GM19023 (cell line): ENCODE data around the gene NREP.

Experiments used
- ATAC-seq: cut with Tn5 transposase; IDR thresholded peaks from one replicate; pipeline ENCODE4 v1.9.1; 2021; ENCODE audit warnings: mild to moderate bottlenecking, moderate library complexity; ENCODE audit not compliant: unreplicated experiment

Gene NREP

DNA sequence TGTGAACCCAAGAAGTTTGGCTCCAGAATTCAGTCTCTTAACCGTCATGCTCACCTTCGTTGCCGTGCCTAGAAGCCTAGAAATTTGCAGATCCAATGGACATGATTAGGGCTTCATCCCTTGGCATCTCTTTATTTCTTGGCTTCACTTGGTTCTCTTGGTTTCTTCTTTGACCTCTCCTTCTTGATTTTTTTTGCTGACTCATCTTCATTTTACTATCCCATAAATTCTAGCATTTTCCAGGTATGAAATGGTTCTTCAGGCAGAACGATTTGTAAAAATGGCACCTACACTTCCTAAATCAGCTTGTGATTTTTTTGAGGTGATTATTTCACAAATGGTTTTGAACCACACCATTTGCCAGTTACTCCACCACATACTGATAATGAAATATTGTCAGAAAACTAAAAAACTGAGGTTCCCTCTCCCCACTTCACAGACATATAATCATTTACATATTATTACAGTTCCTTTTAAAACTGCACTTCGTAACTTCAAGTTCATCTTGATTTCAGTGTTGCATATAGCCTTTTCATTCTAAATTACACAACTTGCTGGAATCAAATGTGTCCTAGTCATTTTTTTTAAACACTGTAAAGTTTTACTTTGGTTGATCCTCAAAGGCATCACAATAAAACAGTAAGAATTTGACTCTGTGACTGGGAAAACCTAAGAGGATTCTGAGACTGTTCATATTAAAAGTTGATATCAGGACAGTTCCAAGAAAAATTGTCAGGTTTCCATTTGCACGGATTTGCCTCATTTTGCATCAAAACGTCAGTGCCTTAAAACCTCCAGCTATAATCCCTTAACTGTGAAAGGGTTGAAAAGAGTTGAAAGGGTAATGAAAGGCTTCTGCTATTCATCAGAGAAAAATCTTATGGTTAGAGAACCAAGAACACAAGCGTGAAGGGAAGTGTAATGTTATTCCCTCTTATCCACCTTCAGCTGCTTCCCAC lies 8.9 kb upstream of the NREP start:
- ATAC-seq, result no peak

DNA sequence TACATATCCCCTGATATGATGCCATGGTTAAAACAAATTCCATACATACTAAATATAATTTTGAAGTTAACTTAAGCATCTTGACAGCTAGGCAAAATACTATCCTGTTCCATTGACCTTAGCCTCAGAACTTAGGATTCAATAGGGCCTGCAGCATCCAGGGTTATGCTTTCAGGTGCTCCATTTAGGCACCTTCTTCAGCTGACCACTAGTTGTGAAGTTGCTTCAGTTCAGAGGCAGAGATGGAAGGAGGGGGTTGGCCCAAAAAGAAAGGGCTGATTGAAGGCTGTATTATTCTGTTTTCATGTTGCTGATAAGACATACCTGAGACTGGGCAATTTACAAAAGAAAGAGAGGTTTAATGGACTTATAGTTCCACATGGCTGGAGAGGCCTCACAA lies 7.0 kb upstream of the NREP start:
- ATAC-seq, result no peak

DNA sequence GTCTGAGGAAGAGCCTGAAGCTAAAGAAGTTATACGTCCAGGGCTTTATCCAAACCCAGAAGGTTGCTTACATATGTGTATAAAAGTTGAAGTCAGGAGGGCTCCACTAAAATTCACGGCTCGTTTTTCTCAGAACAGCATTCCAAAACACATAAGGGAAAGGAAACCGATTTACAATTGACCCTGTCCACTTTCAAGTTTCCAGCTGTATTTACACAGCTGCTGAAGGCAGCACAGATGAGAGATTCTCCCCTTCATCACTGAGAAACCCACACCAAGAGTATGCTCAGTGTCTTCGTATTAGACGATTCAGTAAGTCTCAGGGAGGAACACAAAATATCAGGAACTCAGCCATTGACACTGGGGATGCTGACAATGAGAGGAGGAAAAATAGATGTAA lies 5.9 kb upstream of the NREP start:
- no peak for ATAC-seq

DNA sequence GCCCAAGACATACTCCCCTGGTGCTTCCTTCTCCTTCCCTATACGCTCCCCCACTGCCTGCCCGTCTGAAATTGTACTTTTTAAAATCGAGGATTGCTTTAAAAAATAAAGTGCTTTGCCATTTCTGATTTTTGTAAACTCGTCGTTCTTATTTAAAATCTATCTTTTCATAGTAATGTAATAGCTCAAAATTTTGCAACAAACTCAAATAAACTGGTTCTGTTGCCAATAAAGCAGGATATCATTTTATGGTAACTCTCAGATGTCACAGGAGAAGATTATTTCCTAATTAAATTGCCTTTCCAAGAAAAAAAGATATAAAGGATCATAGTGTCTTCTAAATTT lies 1.3 kb upstream of the NREP start:
- ATAC-seq, result no peak

DNA sequence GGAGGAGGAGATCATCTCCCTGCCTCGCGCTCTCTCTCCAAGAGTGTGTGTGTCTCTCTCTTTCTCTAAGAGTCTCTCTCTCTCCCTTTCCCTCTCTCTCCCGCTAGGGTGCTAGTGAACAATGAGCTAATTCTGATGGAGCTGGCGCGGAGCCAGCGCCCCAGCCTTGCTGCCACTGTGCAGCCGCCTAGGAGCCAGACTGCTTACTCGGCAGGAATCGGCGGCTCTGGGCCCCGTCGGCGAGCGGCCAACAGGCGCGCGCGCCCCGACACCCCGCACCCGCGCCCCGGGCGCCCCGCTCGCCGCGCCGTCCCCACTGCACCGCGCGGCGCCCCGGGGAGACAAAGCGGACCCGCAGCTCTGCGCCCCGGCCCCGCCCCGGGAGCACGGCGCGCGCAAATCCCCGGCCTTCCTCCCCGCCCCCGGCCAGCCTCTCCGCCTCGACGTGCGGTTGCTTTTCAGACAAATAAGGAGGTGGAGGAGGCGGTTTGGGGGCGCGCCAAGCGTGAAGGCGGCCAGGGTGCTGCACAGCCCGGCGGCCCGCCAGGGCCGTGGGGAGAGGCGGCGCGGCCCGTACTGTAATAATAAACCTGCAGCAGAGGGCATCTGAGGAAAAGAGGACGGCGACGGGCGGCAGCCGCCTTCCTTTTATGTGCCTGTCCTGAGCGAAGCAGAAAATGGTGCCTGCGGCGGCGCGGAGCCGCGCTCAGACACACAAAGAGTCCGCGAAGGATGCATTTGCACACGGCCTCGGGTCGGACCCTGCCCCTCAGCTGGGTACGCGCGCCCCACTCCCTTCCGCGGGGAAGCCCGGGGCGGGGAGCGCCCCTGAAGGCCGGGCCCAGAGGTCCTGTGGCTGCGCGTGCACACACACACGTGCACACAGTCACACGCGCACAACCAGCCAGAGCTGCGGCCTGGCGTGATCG lies 625 bp upstream of the NREP start:
- ATAC-seq, result peak; percentile 83

DNA sequence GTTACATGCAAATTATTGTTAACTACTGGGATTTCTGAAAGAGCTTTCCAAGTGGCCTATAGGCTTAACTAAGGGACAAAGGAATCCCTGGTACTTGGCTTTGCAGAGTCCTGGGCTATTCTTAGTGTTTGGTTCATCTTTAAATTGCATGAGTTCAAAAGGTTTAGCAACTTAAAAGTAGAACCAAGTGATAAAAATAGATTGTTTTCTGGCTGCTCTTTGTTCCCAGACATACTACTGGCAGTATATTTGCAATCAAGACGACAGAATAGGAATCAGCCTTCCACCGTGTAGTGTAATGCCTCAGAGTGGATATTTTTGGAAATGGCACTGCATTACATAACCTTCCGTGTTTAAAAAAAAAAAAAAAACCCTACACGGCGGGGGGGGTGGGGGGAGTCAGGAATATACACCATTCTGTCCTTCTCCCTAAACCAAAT lies 1.0 kb downstream of the NREP start:
- no peak for ATAC-seq

DNA sequence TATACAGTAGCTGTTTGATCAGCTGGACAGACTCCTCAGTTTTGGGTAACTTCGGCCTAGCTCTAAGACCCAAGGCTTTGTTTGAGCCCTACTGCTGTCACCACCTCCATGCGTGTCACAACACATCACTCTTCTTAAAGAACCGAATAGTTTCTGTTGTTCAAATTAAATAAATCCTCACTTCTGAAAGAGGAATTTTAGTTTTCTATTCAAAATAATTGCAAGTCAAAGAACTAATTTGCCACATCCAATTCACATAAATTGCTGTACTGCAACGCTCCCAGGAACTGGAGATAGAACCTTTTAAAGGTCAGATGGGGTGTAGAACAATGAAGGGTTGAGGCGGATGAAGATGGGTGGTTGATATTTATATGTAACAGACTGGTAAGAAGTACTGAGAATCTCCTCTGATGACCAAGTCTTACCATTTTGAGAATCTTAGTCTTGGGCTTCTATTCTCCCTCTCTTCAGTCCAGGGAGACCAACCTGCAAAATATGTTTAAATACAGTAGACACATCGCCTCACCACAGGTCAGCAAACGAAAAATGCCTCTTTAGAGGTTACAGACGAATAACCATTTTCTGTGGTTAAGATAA lies 1.6 kb downstream of the NREP start:
- ATAC-seq, result no peak

DNA sequence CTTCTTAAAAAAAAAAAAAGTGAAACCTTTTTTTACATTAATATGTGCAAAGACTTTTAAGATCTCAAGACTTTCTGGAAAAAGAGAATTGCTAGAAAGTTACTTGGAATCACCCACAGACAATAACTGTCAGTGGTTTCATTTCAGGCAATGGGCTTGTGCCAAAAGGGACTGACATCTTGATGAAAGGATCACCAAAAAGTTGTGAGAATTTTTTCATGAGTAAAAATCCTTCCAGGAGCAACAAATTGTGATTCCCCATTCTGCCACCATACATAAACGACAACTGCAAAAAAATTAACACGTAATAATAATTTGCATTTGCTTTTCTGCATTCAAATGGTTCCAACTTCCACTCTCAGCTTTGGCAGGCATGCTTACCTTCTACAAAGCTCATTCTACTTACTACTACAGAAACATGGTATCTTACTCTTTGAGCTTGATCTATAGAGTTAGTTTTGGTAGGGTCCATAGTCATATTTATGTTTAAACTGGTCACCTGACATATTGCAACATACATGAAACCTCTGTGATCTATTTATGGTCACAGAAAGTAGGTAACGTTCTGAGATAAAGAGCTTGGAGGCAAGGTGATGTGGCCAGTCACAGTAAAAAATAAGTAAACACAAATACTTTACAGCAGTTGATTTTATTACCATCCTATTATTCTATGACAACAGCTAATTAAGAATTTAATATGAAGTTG lies 3.0 kb downstream of the NREP start:
- no peak for ATAC-seq

DNA sequence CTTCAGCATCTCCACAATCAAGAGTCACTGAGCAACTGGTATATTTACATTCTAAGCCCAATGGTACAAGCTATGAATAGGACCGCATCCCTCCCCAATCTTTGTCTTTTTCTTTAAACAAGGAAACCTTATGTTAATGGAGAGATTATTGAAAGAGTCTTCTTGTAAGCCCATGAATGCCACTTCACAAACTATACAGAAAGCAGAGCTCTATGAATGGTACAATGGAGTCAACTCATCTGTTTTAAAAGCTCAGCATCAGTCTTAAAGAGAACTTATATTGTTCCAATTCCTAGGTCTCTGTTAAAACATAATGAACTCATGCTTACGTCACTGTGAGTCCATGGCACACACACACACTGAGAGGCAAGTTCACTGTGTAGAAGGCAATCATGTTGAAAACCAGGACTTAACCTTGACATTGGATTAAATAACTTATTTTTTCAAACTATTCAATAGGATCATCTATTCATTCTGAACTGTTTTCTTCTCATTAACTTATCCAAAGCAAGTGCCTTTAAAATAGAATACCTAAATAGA lies 4.5 kb downstream of the NREP start:
- ATAC-seq, result no peak

DNA sequence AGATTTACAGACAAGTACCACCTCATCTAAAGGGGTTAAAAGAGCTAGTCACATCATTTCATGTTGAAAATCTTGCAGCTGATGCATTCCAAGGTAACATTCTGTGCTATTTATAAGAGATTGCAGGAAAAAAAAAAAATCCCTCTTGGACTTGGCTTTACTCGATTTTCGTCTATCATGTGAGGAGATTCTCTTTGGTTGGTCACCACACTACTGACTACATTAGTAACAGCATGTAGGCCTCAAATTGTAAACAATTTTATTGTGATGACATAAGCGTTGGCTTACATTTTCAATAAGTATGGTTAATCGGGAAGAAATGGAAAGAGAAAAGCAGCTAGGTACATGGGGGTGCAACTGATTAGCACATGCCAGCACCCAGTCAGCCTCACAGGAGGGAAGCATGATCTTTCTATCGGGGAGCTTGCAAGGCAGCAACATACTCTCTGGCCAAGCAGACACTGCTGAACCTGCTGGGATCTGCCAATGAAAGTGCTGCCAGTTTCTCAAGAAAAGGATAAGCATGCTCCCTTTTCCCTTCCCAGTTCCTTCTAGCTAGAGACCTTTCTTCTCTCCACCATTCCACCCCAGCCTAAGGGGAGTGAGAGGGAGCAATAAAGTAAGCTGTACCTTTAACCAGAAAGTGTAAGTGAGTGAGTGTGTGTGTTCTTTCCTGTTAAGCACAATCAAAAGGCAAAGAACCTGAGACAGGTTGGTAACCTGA lies 7.5 kb downstream of the NREP start:
- no peak for ATAC-seq

DNA sequence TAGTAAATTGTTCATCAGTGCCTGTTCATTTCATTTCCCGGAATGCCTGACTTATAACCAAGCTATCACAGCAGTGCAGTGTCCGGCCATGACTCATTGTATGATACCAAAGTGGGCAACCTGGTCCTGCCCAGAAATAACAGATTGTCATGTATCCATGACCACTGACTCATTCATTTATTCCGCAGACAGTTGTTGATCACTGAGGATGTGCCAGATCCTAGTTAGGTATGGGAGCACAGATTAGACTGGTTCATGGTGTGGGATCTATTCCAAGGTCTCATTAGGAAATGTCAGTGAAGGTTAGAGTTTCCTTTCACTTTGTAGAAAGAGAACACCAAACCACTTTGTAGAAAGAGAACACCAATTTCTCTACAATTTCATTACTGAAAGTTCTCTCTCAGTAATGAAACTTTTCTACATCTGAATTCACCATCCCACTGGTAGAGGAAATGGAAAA lies 8.7 kb downstream of the NREP start:
- ATAC-seq, result no peak

DNA sequence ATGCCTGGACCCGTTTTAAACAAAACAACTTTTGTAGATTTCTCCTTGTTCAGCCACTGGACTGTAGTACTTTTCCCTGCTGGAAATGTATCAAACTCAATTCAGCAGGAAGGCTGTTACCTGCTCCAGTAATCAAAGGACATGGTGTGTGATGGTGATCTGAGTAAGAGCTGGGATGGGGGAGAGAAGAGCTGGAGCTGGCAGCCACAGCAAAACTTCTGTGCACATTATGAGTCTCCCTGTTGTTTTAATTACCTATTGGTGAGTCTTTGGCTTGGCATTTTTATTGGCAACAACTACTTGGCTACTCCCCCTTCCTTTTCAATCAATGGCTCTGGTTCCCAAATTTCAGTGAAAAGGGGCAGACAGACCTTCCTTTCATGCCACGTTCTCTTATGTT lies 9.7 kb downstream of the NREP start:
- no peak for ATAC-seq

DNA sequence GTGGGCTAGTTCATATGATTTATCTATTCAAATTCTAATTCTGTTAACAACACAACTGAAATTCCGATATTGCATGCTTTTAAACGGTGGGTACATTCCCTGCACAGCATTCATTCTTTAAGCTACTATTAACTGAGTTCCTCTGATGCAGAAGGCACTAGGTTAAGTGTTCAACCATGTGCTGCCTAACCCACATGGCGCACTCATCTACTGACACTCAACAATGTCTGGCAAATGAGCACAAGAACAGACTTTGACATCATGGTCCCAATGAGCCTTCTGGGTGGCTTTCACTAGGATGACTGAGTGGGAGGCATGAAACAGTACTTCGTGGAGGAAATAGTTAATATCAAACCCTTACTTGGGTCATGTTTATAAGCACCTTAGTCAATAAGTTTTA lies 10.2 kb downstream of the NREP start:
- no peak for ATAC-seq

DNA sequence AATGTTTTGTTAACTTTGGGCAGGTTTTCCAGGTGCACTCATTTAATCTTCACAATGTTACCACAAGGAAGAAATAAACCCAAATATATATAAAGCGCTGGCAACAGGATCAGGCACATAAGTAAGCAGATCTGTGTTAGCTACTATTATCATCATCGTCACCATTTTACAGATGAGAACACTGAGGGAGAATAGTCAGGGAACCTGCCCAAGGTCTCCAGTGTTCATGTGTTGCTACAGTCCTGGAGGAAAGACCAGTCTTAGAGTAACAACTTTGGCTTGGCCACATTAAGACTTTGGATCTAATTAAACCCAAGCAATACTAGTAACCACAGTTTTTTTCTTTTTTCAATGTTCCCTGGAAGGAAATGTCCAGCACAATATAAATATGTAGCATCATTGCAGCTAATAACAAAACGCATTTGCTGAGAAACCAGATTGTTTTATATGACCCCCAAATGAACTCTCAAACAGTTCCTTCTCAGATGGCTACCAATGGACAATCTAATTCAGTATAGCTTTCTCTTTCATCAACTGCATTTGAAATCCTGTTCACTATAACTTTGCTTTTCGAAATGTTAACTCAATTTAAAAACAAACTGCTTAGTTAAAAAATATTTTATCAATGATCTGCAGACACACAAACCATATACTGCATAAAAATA lies 11.8 kb downstream of the NREP start:
- no peak for ATAC-seq

DNA sequence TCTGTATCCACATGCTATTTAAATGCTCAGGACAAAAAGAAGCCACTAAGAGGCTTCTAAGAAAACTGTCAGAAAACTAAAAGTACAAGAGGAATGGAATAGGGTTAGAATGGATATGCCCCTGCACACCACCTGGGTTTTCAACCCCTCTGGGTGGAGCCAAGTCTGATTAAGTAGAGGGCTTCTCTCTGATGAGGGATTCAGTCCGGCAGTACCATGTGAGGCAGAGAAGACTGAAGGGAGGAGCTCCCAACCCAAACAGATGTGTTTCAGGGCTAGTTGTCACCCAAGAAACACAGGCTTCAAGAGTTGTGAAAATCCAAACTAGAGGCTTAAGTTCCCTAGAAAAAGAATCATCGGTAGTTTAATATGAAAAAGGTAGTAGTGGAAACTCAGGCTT lies 12.5 kb downstream of the NREP start:
- ATAC-seq, result no peak

DNA sequence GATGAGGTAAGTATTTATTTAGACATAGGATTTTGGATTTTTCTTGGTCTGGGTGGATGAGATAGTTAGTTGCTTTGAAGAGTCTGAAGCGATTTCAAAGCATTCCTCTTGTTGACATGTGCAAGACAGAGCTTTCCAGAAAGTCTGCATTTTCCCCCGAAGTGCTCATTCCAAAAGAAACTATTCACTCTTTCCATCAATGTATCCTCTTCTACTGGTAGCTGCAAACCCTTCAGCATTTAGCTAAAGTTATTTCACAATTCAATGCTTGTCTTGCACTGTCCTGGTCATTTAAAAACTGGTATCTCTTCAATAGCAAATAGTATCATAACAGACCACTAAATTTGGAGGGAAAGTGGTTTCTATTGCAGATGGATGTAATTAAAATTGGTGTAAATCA lies 13.0 kb downstream of the NREP start:
- no peak for ATAC-seq

DNA sequence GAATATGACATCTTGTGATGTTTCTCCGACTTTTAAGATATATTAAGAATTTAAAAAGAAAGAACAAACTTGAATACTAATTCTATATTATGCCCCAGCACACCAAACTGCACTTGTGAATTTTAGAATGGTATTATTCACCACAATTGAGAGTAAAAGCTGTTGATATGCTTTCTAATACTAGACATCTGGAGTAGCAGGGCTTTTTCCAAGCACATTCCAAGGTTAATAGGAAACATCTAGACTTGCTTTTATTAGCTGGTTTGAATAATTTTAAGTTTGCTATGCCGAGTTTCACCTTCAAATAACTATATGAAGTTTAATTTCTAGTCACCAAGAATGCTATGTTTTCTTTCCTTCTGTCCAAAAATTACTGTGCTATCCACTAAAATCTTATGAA lies 13.5 kb downstream of the NREP start:
- no peak for ATAC-seq

DNA sequence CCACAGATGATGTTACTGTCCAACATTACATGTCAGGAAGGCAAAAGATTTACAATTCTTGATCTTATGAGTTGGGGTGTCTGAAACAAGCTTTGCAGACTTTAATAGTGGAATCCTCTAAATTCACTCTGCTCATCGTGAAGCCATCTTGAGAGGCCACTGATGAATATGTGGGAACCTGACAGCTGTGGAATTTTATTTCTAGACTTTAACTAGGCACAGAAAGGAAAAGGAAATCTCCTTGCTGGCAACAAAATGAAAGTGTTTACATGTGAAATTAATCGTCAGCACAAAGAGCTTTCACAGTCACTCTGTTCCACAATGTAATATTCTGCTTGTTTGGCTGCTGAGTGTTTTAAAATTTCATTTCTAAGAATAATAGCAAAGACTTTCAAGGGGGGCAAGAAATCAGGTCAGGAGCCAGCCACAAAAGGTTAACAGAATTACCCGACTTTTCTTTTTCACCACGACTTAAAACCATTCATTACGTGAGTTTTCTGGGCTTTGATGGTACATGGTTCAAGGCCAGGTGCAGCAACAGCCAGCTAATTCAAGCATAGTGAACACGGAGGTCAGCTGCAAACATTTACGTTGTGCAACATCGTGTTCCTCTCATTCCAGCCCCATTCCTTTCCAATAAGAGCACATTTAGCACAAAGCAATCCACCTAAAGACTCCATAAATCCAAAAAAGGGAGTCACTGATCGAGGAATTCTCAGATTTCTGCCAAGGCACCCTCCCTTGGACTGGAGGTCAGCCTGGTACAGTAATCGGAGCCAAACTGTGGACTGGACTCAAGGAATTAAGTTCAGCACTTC lies 14.6 kb downstream of the NREP start:
- no peak for ATAC-seq
